Uterus (tissue), 2 donors: Measurements from ENCODE around the gene MICB.

Source experiments
- CTCF ChIP-seq, 4 experiments: fragments of 200-600 bp in 2 of 4; fragments of 450-650 bp in 2 of 4; sonication (generic) in 2 of 4; IDR thresholded peaks; one replicate each; pipeline ENCODE4 v1.5.1; 2016 to 2019; ENCODE audit warnings: antibody characterized with exemption in 4 of 4, mild to moderate bottlenecking in 2 of 4, moderate library complexity in 1 of 4
- POLR2A ChIP-seq, 2 donors: fragments of 450-650 bp; IDR thresholded peaks; one replicate each; pipeline ENCODE4 v1.6.1; 2016; ENCODE audit warnings: antibody characterized with exemption in 2 of 2, mild to moderate bottlenecking in 1 of 2, moderate library complexity in 1 of 2

GRCh38 chr6:31513456-31514165 lies 15.7 kb downstream of the MICB start:
- TF ChIP-seq CTCF (IDR thresholded peaks at IDR 0.05) = no peak
- no peak for TF ChIP-seq POLR2A (IDR thresholded peaks at IDR 0.05)
